ENCODE data around the gene ACP5. TPM values are rescaled to one million over a fixed set of nuclear protein-coding genes. Genes with fewer than 3 reads are reported as not detected.

Gene ACP5
- total RNA-seq, 1 experiment from 2014 or later, result 2.3 TPM

DNA sequence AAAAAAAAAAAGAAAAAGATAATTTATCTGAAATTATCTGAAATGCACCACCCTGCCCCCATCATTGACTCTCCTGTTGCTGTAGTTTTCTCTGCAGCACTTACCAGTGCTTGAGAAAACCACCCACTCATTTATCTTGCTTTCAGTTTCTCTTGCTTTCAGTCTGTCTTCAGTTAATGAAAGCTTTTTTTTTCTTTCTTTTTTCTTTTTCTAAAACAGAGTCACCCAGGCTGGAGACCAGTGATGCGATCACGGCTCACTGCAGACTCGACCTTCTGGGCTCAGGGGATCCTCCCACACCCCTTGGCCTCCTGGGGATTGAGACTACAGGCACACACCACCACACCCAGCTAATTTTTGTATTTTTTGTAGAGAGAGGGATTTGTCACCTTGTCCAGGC lies 4.3 kb upstream of the ACP5 start:
- no peaks in the 10 kb centered on the region for H3K36me3 Mint-ChIP-seq (ENCODE audit: insufficient read depth in 1 of 3, low read depth in 3 of 3)
- H4K5ac ChIP-seq (ENCODE audit: insufficient read length, low read depth, low read length), result no peak overlapping the region
- H3K79me1 ChIP-seq (ENCODE audit: insufficient read depth, low read depth, low read length, poor library complexity, severe bottlenecking), result no peaks in the 10 kb centered on the region
- H4K8ac ChIP-seq (replicated peaks; ENCODE audit: insufficient read length, low read depth, low read length), result no peak overlapping the region
- H2BK12ac ChIP-seq (ENCODE audit: insufficient read length, low read depth, low read length), result no peak overlapping the region
- no peak overlapping the region for H2AFZ ChIP-seq (ENCODE audit: low read length)
- DNase-seq, result no peak
- no peak overlapping the region for H2AK5ac ChIP-seq (ENCODE audit: insufficient read length, low read length)
- no peak overlapping the region for H3K9ac ChIP-seq (ENCODE audit: extremely low read depth, insufficient read length, low read length)
- no peak overlapping the region for H3K23ac ChIP-seq (ENCODE audit: insufficient read length, low read depth, low read length)
- H3K79me2 ChIP-seq (ENCODE audit: insufficient read depth, low read length), result no peaks in the 10 kb centered on the region
- H2BK120ac ChIP-seq (ENCODE audit: low read depth, low read length, poor library complexity, severe bottlenecking), result no peak overlapping the region
- H2BK5ac ChIP-seq (ENCODE audit: insufficient read length, low read length), result no peak overlapping the region
- peaks cover 4% of the 10 kb centered on the region for H3K23me2 ChIP-seq (ENCODE audit: insufficient read length, low read depth, low read length, poor library complexity, severe bottlenecking)
- TF ChIP-seq, protein P1, sequence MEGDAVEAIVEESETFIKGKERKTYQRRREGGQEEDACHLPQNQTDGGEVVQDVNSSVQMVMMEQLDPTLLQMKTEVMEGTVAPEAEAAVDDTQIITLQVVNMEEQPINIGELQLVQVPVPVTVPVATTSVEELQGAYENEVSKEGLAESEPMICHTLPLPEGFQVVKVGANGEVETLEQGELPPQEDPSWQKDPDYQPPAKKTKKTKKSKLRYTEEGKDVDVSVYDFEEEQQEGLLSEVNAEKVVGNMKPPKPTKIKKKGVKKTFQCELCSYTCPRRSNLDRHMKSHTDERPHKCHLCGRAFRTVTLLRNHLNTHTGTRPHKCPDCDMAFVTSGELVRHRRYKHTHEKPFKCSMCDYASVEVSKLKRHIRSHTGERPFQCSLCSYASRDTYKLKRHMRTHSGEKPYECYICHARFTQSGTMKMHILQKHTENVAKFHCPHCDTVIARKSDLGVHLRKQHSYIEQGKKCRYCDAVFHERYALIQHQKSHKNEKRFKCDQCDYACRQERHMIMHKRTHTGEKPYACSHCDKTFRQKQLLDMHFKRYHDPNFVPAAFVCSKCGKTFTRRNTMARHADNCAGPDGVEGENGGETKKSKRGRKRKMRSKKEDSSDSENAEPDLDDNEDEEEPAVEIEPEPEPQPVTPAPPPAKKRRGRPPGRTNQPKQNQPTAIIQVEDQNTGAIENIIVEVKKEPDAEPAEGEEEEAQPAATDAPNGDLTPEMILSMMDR (conservative IDR thresholded peaks at IDR 0.05), result no peak
- no peaks in the 10 kb centered on the region for H3K27me3 ChIP-seq (ENCODE audit: insufficient read depth, low read length)
- no peaks in the 10 kb centered on the region for H3K9me3 Mint-ChIP-seq
- H3K18ac ChIP-seq (ENCODE audit: insufficient read length, low read depth, low read length), result no peak overlapping the region
- no peaks in the 10 kb centered on the region for H3K4me1 ChIP-seq (ENCODE audit: insufficient read depth, low read length)
- H3T11ph ChIP-seq (ENCODE audit: low read length), result no peak overlapping the region
- peaks cover 8% of the 10 kb centered on the region for H3K27me3 Mint-ChIP-seq (ENCODE audit: low read depth)
- no peak overlapping the region for H3K4me3 Mint-ChIP-seq
- no peak overlapping the region for H3K4me2 ChIP-seq (ENCODE audit: insufficient read depth, insufficient read length, low read length)
- no peaks in the 10 kb centered on the region for H3K9me3 ChIP-seq (ENCODE audit: control insufficient read depth, low read depth, low read length)
- H3K56ac ChIP-seq (ENCODE audit: insufficient read length, low read depth, low read length), result no peak overlapping the region
- H3K4ac ChIP-seq (ENCODE audit: low read depth, low read length), result no peak overlapping the region
- no peak overlapping the region for H3K27ac ChIP-seq (ENCODE audit: insufficient read length, low read depth, low read length)
- no peak overlapping the region for H2BK15ac ChIP-seq (ENCODE audit: low read depth, low read length)
- H4K91ac ChIP-seq (ENCODE audit: insufficient read length, low read depth, low read length), result no peak overlapping the region
- no peaks in the 10 kb centered on the region for H4K20me1 ChIP-seq (ENCODE audit: control insufficient read depth, insufficient read depth, insufficient read length)
- H3K27ac Mint-ChIP-seq, result 0 out of 7 replicates have a peak overlapping the region, but pooled peaks of 1 of the 3 experiments have one; percentile 30
- H3K14ac ChIP-seq (ENCODE audit: insufficient read depth, low read length), result no peak overlapping the region
- peaks cover 0 to 4% of the 10 kb centered on the region in 2 experiments; a peak in 3 of 4 replicates for H3K4me1 Mint-ChIP-seq
- no CpG with 5 or more reads among the region's 3 CpGs for WGBS (ENCODE audit: extremely low coverage, insufficient read length, low lambda C conversion rate)
- no peak overlapping the region for H2BK20ac ChIP-seq (ENCODE audit: low read depth, low read length, poor library complexity, severe bottlenecking)
